NCI-H1092 (cell line): ENCODE data around the gene TBC1D9.

Experiments used
- DNase-seq: peaks from one replicate; lab custom pipeline; 2025; lab: John Stamatoyannopoulos, UW

The TBC1D9 gene

GRCh38 chr4:140720387-140721304, 35.5 kb downstream of the TBC1D9 start:
- no peak for DNase-seq

GRCh38 chr4:140719686-140720085, 36.5 kb downstream of the TBC1D9 start:
- DNase-seq, result no peak

GRCh38 chr4:140719022-140719421, 37.2 kb downstream of the TBC1D9 start:
- no peak for DNase-seq

GRCh38 chr4:140718241-140718952, 37.8 kb downstream of the TBC1D9 start:
- no peak for DNase-seq

- no peak for DNase-seq
Measured at GRCh38 chr4:140717313-140717712, 38.9 kb downstream of the TBC1D9 start.

GRCh38 chr4:140715119-140715518, 41.1 kb downstream of the TBC1D9 start:
- no peak for DNase-seq

GRCh38 chr4:140711910-140712309, 44.3 kb downstream of the TBC1D9 start:
- no peak for DNase-seq

- DNase-seq, result no peak
Measured at GRCh38 chr4:140710908-140711622, 45.1 kb downstream of the TBC1D9 start.

- no peak for DNase-seq
Measured at GRCh38 chr4:140707325-140707724, 48.9 kb downstream of the TBC1D9 start.

- DNase-seq, result no peak
Measured at GRCh38 chr4:140706665-140707064, 49.5 kb downstream of the TBC1D9 start.

- no peak for DNase-seq
Measured at GRCh38 chr4:140706276-140706625, 49.9 kb downstream of the TBC1D9 start.

GRCh38 chr4:140705625-140706275, 50.4 kb downstream of the TBC1D9 start:
- DNase-seq, result no peak

- no peak for DNase-seq
Measured at GRCh38 chr4:140704964-140705363, 51.2 kb downstream of the TBC1D9 start.

GRCh38 chr4:140704392-140704960, 51.7 kb downstream of the TBC1D9 start:
- DNase-seq, result no peak

- DNase-seq, result no peak
Measured at GRCh38 chr4:140703463-140703862, 52.7 kb downstream of the TBC1D9 start.

- DNase-seq, result no peak
Measured at GRCh38 chr4:140702096-140702757, 54.0 kb downstream of the TBC1D9 start.

- no peak for DNase-seq
Measured at GRCh38 chr4:140701071-140701470, 55.1 kb downstream of the TBC1D9 start.

- no peak for DNase-seq
Measured at GRCh38 chr4:140697709-140698560, 58.2 kb downstream of the TBC1D9 start.

GRCh38 chr4:140695483-140695882, 60.7 kb downstream of the TBC1D9 start:
- DNase-seq, result no peak

GRCh38 chr4:140693562-140693961, 62.6 kb downstream of the TBC1D9 start:
- DNase-seq, result no peak
